Testis (tissue), 2 donors: ENCODE results near the gene CLPTM1L.

Source experiments
- CTCF ChIP-seq, 3 experiments: fragments of 450-650 bp in 2 of 3; fragments of 200-600 bp in 1 of 3; sonication (generic) in 1 of 3; IDR thresholded peaks; one replicate each; pipeline ENCODE4 v1.5.1; 2016 to 2019; ENCODE audit warnings: antibody characterized with exemption in 3 of 3, mild to moderate bottlenecking in 2 of 3, moderate library complexity in 1 of 3
- POLR2A ChIP-seq: fragments of 450-650 bp; IDR thresholded peaks from one replicate; pipeline ENCODE4 v1.6.1; 2017; ENCODE audit warnings: antibody characterized with exemption, mild to moderate bottlenecking, moderate library complexity

- TF ChIP-seq CTCF (IDR thresholded peaks at IDR 0.05): peak; percentile 55 to 64 (median 55)
- no peak for TF ChIP-seq POLR2A
Measured at GRCh38 chr5:1380011-1380817, 35.3 kb upstream of the CLPTM1L start.
